PC-9 (cell line): Measurements from ENCODE around the gene NEK7.

Experiments used
- CTCF ChIP-seq: fragments of 200-600 bp; sonication (generic); conservative IDR thresholded peaks from 2 replicates; pipeline ENCODE4 v1.6.1; 2017; ENCODE audit warnings: mixed run types, antibody characterized with exemption, mild to moderate bottlenecking, moderate library complexity
- EZH2 ChIP-seq: fragments of 200-600 bp; sonication (generic); IDR thresholded peaks from 2 replicates; pipeline ENCODE4 v1.8.0; 2017; ENCODE audit warnings: antibody characterized with exemption, low read depth

- TF ChIP-seq EZH2 (no peak), CTCF (no peak)
Measured at GRCh38 chr1:198165927-198166647, 9.3 kb downstream of the NEK7 start.
